Ascending aorta (tissue), 2 donors: ENCODE data around the gene EPB41L4A. TPM values are rescaled to one million over a fixed set of nuclear protein-coding genes. Genes with fewer than 3 reads are reported as not detected.

ENCODE experiments used
- DNase-seq, 2 donors: peaks; one replicate each; pipeline ENCODE4 v3.0.0-alpha.2; 2019; ENCODE audit warnings: low spot score in 2 of 2
- H3K27ac ChIP-seq, 2 donors: fragments of 200-600 bp; sonication (generic); one replicate each; pipeline ENCODE4 v1.5.1; 2016 to 2017; ENCODE audit warnings: mild to moderate bottlenecking in 1 of 2
- H3K27me3 ChIP-seq: fragments of 200-600 bp; sonication (generic); one replicate; pipeline ENCODE4 v1.5.1; 2017
- H3K36me3 ChIP-seq, 2 donors: fragments of 200-600 bp; sonication (generic); one replicate each; pipeline ENCODE4 v1.5.1; 2016
- H3K4me1 ChIP-seq, 2 donors: fragments of 200-600 bp; sonication (generic); one replicate each; pipeline ENCODE4 v1.5.1; 2016 to 2017; ENCODE audit warnings: mild to moderate bottlenecking in 1 of 2
- H3K4me3 ChIP-seq, 2 donors: fragments of 200-600 bp; sonication (generic); one replicate each; pipeline ENCODE4 v1.5.1; 2016 to 2017; ENCODE audit warnings: mild to moderate bottlenecking in 1 of 2
- H3K9me3 ChIP-seq, 2 donors: fragments of 200-600 bp; sonication (generic); one replicate each; pipeline ENCODE4 v1.5.1; 2016
- intact Hi-C: fragments of 100-400 bp; cut with DNase I; formaldehyde crosslinking; loops from one replicate; pipeline ENCODE4 v1.15.1; 2023
- total RNA-seq: library from RNA; depleted of rRNA; stranded (reverse); fragments of >200 nt; gene quantifications from one replicate; pipeline ENCODE4 v1.1.0, GENCODE V29; 2016
- TF ChIP-seq, protein P1 (sequence below), 3 experiments: fragments of 200-600 bp in 2 of 3; fragments of 450-650 bp in 1 of 3; sonication (generic) in 2 of 3; IDR thresholded peaks; one replicate each; pipeline ENCODE4 v1.5.1; 2016 to 2019; ENCODE audit warnings: antibody characterized with exemption in 3 of 3, mild to moderate bottlenecking in 1 of 3, moderate library complexity in 1 of 3

The EPB41L4A gene
- total RNA-seq, 1 donor from 2014 or later = 9.4 TPM

DNA sequence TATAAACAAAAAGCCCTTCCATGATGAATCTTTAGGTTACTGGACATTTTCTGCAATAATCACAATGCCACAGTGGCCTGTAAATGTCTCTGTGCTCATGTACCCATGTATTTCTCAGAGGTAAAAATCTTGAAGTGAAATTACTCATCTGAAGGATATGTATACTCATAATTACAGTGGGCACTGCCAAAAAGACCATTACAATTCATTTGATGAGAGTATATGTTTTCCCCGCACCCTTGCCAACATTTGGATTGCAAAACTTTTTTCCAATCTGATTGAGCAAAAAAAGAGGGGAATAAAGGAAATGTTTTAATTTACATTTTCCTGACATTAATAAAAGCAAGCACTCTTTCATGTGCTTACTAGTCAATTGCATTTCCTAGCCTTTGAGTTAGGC is 110.5 kb downstream of the EPB41L4A start:
- Histone ChIP-seq H3K27ac (no peak overlapping the region), H3K9me3 (no peaks in the 10 kb centered on the region), H3K27me3 (no peaks in the 10 kb centered on the region), H3K36me3 (no peaks in the 10 kb centered on the region), H3K4me1 (no peaks in the 10 kb centered on the region), H3K4me3 (no peak overlapping the region)
- TF ChIP-seq, protein P1, sequence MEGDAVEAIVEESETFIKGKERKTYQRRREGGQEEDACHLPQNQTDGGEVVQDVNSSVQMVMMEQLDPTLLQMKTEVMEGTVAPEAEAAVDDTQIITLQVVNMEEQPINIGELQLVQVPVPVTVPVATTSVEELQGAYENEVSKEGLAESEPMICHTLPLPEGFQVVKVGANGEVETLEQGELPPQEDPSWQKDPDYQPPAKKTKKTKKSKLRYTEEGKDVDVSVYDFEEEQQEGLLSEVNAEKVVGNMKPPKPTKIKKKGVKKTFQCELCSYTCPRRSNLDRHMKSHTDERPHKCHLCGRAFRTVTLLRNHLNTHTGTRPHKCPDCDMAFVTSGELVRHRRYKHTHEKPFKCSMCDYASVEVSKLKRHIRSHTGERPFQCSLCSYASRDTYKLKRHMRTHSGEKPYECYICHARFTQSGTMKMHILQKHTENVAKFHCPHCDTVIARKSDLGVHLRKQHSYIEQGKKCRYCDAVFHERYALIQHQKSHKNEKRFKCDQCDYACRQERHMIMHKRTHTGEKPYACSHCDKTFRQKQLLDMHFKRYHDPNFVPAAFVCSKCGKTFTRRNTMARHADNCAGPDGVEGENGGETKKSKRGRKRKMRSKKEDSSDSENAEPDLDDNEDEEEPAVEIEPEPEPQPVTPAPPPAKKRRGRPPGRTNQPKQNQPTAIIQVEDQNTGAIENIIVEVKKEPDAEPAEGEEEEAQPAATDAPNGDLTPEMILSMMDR (IDR thresholded peaks at IDR 0.05) = no peak
- intact Hi-C loops = no loop called here
- DNase-seq = no peak

DNA sequence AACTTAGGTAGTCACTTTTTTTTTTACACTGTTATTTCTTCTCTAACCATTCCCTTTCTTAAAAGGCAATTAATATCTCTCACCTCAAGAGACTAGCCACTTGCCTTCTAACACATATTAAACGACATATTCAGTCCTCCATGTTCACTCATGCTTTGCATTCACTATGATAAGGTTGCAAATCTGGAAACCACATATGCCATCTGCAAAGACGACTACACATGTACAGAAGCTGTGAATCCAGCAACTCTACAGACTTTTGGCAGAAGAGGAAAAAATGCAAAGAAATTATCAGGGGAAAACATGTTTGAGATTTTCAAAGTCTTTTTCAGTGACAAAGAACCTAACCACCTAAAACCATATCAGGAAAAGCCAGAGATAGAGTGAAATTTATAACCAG is 112.1 kb downstream of the EPB41L4A start:
- no peaks in the 10 kb centered on the region for H3K27me3 ChIP-seq
- intact Hi-C loops = no loop called here
- H3K36me3 ChIP-seq = no peaks in the 10 kb centered on the region
- TF ChIP-seq, protein P1 (IDR thresholded peaks at IDR 0.05) = no peak
- H3K4me3 ChIP-seq = no peak overlapping the region
- no peak overlapping the region for H3K27ac ChIP-seq
- H3K4me1 ChIP-seq = no peaks in the 10 kb centered on the region
- no peak for DNase-seq
- no peaks in the 10 kb centered on the region for H3K9me3 ChIP-seq

DNA sequence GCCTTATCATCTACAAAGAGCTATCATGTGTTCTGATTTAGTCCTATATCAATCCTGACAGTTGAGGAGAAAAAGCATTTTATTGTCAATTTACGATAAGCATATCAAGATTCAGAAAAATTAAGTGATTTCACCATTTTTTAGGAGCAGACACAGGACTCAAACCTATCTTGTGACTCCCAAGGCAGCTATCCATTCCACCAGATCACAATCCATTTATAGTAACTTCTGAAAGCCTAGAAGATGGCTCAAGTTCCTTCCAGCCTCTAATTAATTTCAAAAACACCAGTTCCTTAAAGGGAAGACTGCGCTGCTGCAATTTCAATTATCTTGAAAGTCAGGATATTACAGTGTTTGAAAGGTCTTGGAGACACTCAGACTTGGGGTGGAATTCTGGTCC is 114.3 kb downstream of the EPB41L4A start:
- TF ChIP-seq, protein P1 (IDR thresholded peaks at IDR 0.05) = no peak
- DNase-seq = no peak
- H3K4me1 ChIP-seq = no peaks in the 10 kb centered on the region
- no peaks in the 10 kb centered on the region for H3K27me3 ChIP-seq
- intact Hi-C loops = no loop called here
- H3K4me3 ChIP-seq = no peak overlapping the region
- H3K36me3 ChIP-seq = no peaks in the 10 kb centered on the region
- no peak overlapping the region for H3K27ac ChIP-seq
- H3K9me3 ChIP-seq = no peaks in the 10 kb centered on the region

DNA sequence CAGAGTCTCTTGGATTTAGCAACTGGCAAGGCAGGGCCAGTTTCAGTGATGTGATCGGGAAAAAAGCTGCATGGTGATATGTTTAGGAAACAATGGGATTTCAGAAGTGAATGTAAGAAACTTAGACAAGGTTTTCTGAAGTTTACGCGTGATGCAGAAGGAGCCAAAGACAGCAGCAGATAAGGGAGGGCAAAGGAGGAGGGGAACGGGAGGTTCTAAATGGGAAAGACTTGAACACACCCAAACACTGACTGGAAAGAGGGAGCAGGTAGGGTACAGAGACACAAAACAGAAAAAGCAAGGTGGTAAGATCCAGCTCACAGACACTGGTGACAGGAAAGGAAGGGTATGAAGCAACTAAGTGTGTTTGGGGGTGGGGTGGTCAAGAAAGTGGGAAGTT is 115.4 kb downstream of the EPB41L4A start:
- H3K36me3 ChIP-seq = no peaks in the 10 kb centered on the region
- DNase-seq = no peak
- TF ChIP-seq, protein P1 (IDR thresholded peaks at IDR 0.05) = no peak
- no peaks in the 10 kb centered on the region for H3K27me3 ChIP-seq
- intact Hi-C loops = no loop called here
- no peak overlapping the region for H3K4me3 ChIP-seq
- no peaks in the 10 kb centered on the region for H3K4me1 ChIP-seq
- no peaks in the 10 kb centered on the region for H3K9me3 ChIP-seq
- no peak overlapping the region for H3K27ac ChIP-seq

DNA sequence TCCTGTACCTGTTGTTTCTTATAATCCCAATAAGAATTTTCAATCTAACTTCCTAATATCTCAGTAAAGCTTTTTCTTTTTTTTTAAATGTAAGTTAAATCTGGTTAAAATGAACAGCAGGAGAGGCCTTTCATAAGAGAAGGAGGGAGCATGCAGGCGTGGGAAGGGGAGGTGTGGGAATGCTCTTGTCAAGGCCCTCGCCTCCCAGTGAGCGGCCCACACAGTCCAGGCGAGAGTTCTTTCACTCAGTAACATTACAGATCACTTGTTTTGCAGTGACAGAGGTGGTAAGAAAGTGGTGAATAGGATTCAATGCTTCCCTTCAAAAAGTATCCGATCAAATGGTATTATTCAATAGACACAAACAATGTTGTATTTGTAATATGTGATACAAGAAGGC is 125.0 kb downstream of the EPB41L4A start:
- Histone ChIP-seq H3K4me3 (no peak overlapping the region), H3K36me3 (no peaks in the 10 kb centered on the region), H3K9me3 (peaks cover 0 to 8% of the 10 kb centered on the region in 2 donors), H3K27me3 (no peaks in the 10 kb centered on the region), H3K27ac (no peak overlapping the region), H3K4me1 (no peaks in the 10 kb centered on the region)
- intact Hi-C loops = no loop called here
- TF ChIP-seq, protein P1 (IDR thresholded peaks at IDR 0.05) = no peak
- no peak for DNase-seq

DNA sequence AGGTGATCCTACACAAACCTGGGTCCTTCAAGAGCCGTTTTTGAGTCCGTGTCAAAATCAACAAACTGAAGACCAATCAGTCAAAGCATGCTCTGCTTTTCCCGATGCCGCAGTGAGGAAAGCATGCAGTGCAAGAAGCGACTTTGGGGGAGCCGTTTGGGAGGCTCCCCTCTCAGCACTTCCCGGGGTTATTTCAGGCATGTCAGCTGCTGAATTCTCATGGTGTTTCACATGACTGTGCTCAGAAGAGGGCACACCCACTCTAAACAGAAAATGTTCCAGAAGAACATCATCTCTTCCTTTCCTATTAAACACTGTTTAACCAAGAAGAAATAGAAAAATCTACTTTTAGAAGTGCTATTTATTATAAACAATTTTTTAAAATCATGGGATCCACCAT is 125.5 kb downstream of the EPB41L4A start:
- Histone ChIP-seq H3K4me3 (no peak overlapping the region), H3K27me3 (no peaks in the 10 kb centered on the region), H3K4me1 (no peaks in the 10 kb centered on the region), H3K9me3 (peaks cover 0 to 8% of the 10 kb centered on the region in 2 donors), H3K36me3 (no peaks in the 10 kb centered on the region), H3K27ac (no peak overlapping the region)
- DNase-seq = no peak
- TF ChIP-seq, protein P1 (IDR thresholded peaks at IDR 0.05) = no peak
- intact Hi-C loops = no loop called here
